IMR-90 (cell line): ENCODE results near the gene FEZF2. TPM values are rescaled to one million over a fixed set of nuclear protein-coding genes. Genes with fewer than 3 reads are reported as not detected.

Experiments
- ATAC-seq: fragments of 200-7000 bp; cut with Tn5 transposase; 2 replicates; pipeline ENCODE4 v1.9.1; 2020; ENCODE audit warnings: low read depth, mild to moderate bottlenecking, moderate library complexity
- BruUV-seq: library from RNA; stranded (reverse); fragments of 400-500 nt; replicated peaks from 2 replicates; lab custom pipeline; 2021; lab: Mats Ljungman, UMichigan
- CTCF ChIA-PET: fragments of 300-600 bp; formaldehyde crosslinking; extraction: SDS; loops from one replicate; lab custom pipeline; 2021; ENCODE audit warnings: antibody characterized with exemption; lab: Yijun Ruan, JAX
- POLR2A ChIA-PET: fragments of 300-600 bp; sonication (Branson Sonifier 250); formaldehyde crosslinking; loops from one replicate; lab custom pipeline; 2022; ENCODE audit warnings: antibody characterized with exemption; ENCODE audit not compliant: unreplicated experiment; lab: Charles Lee
- DNase-seq: peaks from one replicate; pipeline ENCODE4 v3.0.0; 2013
- H2AFZ ChIP-seq: replicated peaks from 2 replicates; pipeline ENCODE3; 2013; ENCODE audit warnings: low read length, mild to moderate bottlenecking; ENCODE audit not compliant: poor library complexity
- H2AK5ac ChIP-seq: 2 replicates; pipeline ENCODE4 v1.6.1; 2013; ENCODE audit warnings: low read depth, low read length, inconsistent platforms
- H2AK9ac ChIP-seq: replicated peaks from 2 replicates; pipeline ENCODE3; 2013; ENCODE audit warnings: mild to moderate bottlenecking, low read depth, low read length, moderate library complexity; ENCODE audit not compliant: poor library complexity
- H2BK120ac ChIP-seq: 2 replicates; pipeline ENCODE4 v1.6.1; 2013; ENCODE audit warnings: low read depth, low read length, inconsistent platforms
- H2BK15ac ChIP-seq: 3 replicates; pipeline ENCODE4 v1.6.1; 2013; ENCODE audit warnings: low read depth, low read length, inconsistent platforms
- H2BK20ac ChIP-seq: 2 replicates; pipeline ENCODE4 v1.6.1; 2013; ENCODE audit warnings: low read depth, mild to moderate bottlenecking, inconsistent platforms, low read length, moderate library complexity
- H2BK5ac ChIP-seq: 2 replicates; pipeline ENCODE4 v1.6.1; 2013; ENCODE audit warnings: mild to moderate bottlenecking, low read depth, low read length, inconsistent platforms; ENCODE audit not compliant: poor library complexity, severe bottlenecking
- H3K14ac ChIP-seq: replicated peaks from 2 replicates; pipeline ENCODE4 v1.6.1; 2013; ENCODE audit warnings: low read depth, low read length, inconsistent platforms
- H3K18ac ChIP-seq: 2 replicates; pipeline ENCODE4 v1.6.1; 2013; ENCODE audit warnings: low read depth, low read length, control low read depth
- H3K23ac ChIP-seq: 2 replicates; pipeline ENCODE4 v1.6.1; 2013; ENCODE audit warnings: low read depth, low read length, inconsistent platforms
- H3K27ac ChIP-seq: 2 replicates; pipeline ENCODE4 v1.5.1; 2013; ENCODE audit warnings: mild to moderate bottlenecking, control low read depth, low read length; ENCODE audit not compliant: insufficient read depth
- H3K27me3 ChIP-seq: 2 replicates; pipeline ENCODE4 v1.6.1; 2013; ENCODE audit warnings: low read length; ENCODE audit not compliant: control insufficient read depth, insufficient read depth
- H3K36me3 ChIP-seq: 2 replicates; pipeline ENCODE4 v1.6.1; 2013; ENCODE audit warnings: low read length, mixed read lengths; ENCODE audit not compliant: control insufficient read depth, insufficient read depth
- H3K4ac ChIP-seq: 2 replicates; pipeline ENCODE4 v1.6.1; 2013; ENCODE audit warnings: low read depth, low read length, inconsistent platforms
- H3K4me1 ChIP-seq: 2 replicates; pipeline ENCODE4 v1.6.1; 2013; ENCODE audit warnings: low read length, mixed read lengths; ENCODE audit not compliant: control insufficient read depth, insufficient read depth
- H3K4me2 ChIP-seq: 2 replicates; pipeline ENCODE4 v1.6.1; 2013; ENCODE audit warnings: low read depth, mild to moderate bottlenecking, control low read depth, low read length, moderate library complexity
- H3K4me3 ChIP-seq: 2 replicates; pipeline ENCODE4 v1.5.1; 2013; ENCODE audit warnings: low read depth, mild to moderate bottlenecking, control low read depth, low read length, moderate library complexity; ENCODE audit not compliant: insufficient read depth
- H3K56ac ChIP-seq: 2 replicates; pipeline ENCODE4 v1.6.1; 2013; ENCODE audit warnings: low read length, inconsistent platforms; ENCODE audit not compliant: insufficient read depth; ENCODE audit errors: extremely low read depth
- H3K79me1 ChIP-seq, 2 experiments: 2 replicates each; pipeline ENCODE4 v1.6.1; 2013; ENCODE audit warnings: low read length in 2 of 2, inconsistent platforms in 1 of 2, low read depth in 1 of 2
- H3K9ac ChIP-seq: 2 replicates; pipeline ENCODE4 v1.6.1; 2013; ENCODE audit warnings: low read depth, low read length, control low read depth
- H3K9me1 ChIP-seq: 2 replicates; pipeline ENCODE4 v1.6.1; 2013; ENCODE audit warnings: low read length, inconsistent platforms; ENCODE audit not compliant: insufficient read depth
- H3K9me3 ChIP-seq: 2 replicates; pipeline ENCODE4 v1.6.1; 2013; ENCODE audit warnings: low read length; ENCODE audit not compliant: control insufficient read depth, insufficient read depth
- H4K20me1 ChIP-seq: 2 replicates; pipeline ENCODE4 v1.6.1; 2013; ENCODE audit warnings: low read length, inconsistent platforms; ENCODE audit not compliant: insufficient read depth
- H4K5ac ChIP-seq: 2 replicates; pipeline ENCODE4 v1.6.1; 2013; ENCODE audit warnings: mild to moderate bottlenecking, low read depth, low read length, control low read depth
- H4K8ac ChIP-seq, 2 experiments: 2 replicates each; pipeline ENCODE4 v1.6.1; 2013; ENCODE audit warnings: low read depth in 2 of 2, low read length in 2 of 2, control low read depth in 1 of 2, inconsistent platforms in 1 of 2
- H4K91ac ChIP-seq: 2 replicates; pipeline ENCODE4 v1.6.1; 2013; ENCODE audit warnings: low read depth, low read length, inconsistent platforms; ENCODE audit not compliant: insufficient read depth
- FOS ChIP-seq: fragments of 150-350 bp; IDR thresholded peaks from 2 replicates; pipeline ENCODE4 v1.6.1; 2016; ENCODE audit warnings: low read depth, low read length
- MAZ ChIP-seq: IDR thresholded peaks from 2 replicates; pipeline ENCODE4 v1.6.1; 2012; ENCODE audit warnings: low read depth, mild to moderate bottlenecking, low read length, improper control_type of control experiment, moderate library complexity, borderline replicate concordance
- RAD21 ChIP-seq: IDR thresholded peaks from 2 replicates; pipeline ENCODE4 v1.6.1; 2012; ENCODE audit warnings: low read length, improper control_type of control experiment
- WGBS, 2 experiments: methylation state at CpG; one replicate each; pipeline versions ENCODE4 v1.1.5 to v1.1.7; 2013; ENCODE audit warnings: missing lambda C conversion rate in 2 of 2; ENCODE audit not compliant: insufficient read length in 1 of 2; ENCODE audit errors: extremely low coverage in 2 of 2; 5-methylcytosine and 5-hydroxymethylcytosine counted together
- dilution Hi-C: fragments of 300-500 bp; cut with HindIII; formaldehyde crosslinking; loops from one replicate; pipeline ENCODE4 v1.14.3; 2018; ENCODE audit warnings: low sequenced_read_pairs; ENCODE audit not compliant: unreplicated experiment
- in situ Hi-C: fragments of 300-500 bp; cut with MboI; formaldehyde crosslinking; loops from 3 replicates; pipeline ENCODE4 v1.14.3; 2019; ENCODE audit warnings: low sequenced_read_pairs, inconsistent platforms, mixed read lengths
- intact Hi-C: fragments of 100-400 bp; cut with micrococcal nuclease; formaldehyde crosslinking; loops from 2 replicates; pipeline ENCODE4 v1.10.0; 2022
- polyA plus RNA-seq, 3 experiments: library from polyadenylated mRNA; depleted of rRNA; stranded (reverse); fragments of >200 nt; gene quantifications; 2 replicates each; pipeline ENCODE4 v1.2.3, GENCODE V29; 2012; ENCODE audit warnings: low replicate concordance in 1 of 3
- total RNA-seq: library from RNA; depleted of rRNA; stranded (reverse); fragments of >200 nt; gene quantifications from 2 replicates; pipeline ENCODE4 v1.2.3, GENCODE V29; 2012

The FEZF2 gene
- total and polyA plus RNA-seq, 2 of the 4 experiments (the other 2 are of a cell fraction): not detected

GRCh38 chr3:62378311-62378789, 5.0 kb upstream of the FEZF2 start:
- dilution Hi-C loops (no loop called here), intact Hi-C loops (no loop called here), in situ Hi-C loops (no loop called here)
- WGBS, 2 experiments: 3% methylated on average over 15 of the region's 29 CpGs; no CpG with 5 or more reads in 1 of the 2 experiments
- H3K4me1 ChIP-seq: no peaks in the 10 kb centered on the region
- no peak overlapping the region for H3K9ac ChIP-seq
- TF ChIP-seq MAZ (no peak), FOS (no peak), RAD21 (no peak)
- no peaks in the 10 kb centered on the region for H3K9me1 ChIP-seq
- H3K23ac ChIP-seq: no peak overlapping the region
- H2AK9ac ChIP-seq: no peak overlapping the region
- no peak overlapping the region for H4K8ac ChIP-seq
- no peak overlapping the region for H4K5ac ChIP-seq
- no peak overlapping the region for H3K4me3 ChIP-seq
- no peak overlapping the region for H2BK120ac ChIP-seq
- ATAC-seq: no peak
- CTCF ChIA-PET: no interaction called here
- DNase-seq: no peak
- H2BK20ac ChIP-seq: no peak overlapping the region
- no peak overlapping the region for H2AFZ ChIP-seq
- no peaks in the 10 kb centered on the region for H3K36me3 ChIP-seq
- no TSS peak for BruUV-seq
- H3K79me1 ChIP-seq: no peaks in the 10 kb centered on the region
- no peak overlapping the region for H4K91ac ChIP-seq
- H2AK5ac ChIP-seq: no peak overlapping the region
- no peaks in the 10 kb centered on the region for H4K20me1 ChIP-seq
- POLR2A ChIA-PET: no interaction called here
- no peak overlapping the region for H3K56ac ChIP-seq
- H3K4me2 ChIP-seq: no peak overlapping the region
- no peak overlapping the region for H3K4ac ChIP-seq
- H3K18ac ChIP-seq: no peak overlapping the region
- no peak overlapping the region for H3K14ac ChIP-seq
- no peak overlapping the region for H3K27ac ChIP-seq
- H3K27me3 ChIP-seq: peaks cover 77% of the 10 kb centered on the region
- H2BK5ac ChIP-seq: no peak overlapping the region
- no peak overlapping the region for H2BK15ac ChIP-seq
- peaks cover 6% of the 10 kb centered on the region for H3K9me3 ChIP-seq
